ENCODE results near the gene KCNJ9. TPM values are rescaled to one million over a fixed set of nuclear protein-coding genes. Genes with fewer than 3 reads are reported as not detected.

The KCNJ9 gene
- polyA plus RNA-seq, 2 donors: not detected

GRCh38 chr1:160076295-160076694 lies 5.0 kb upstream of the KCNJ9 start:
- WGBS, 2 donors: 81 to 85% methylated on average over 3 of the region's 3 CpGs
- Histone ChIP-seq H3K9me3 (ENCODE audit: control insufficient read depth in 2 of 2, insufficient read depth in 1 of 2, low read depth in 1 of 2, low read length in 1 of 2) (no peaks in the 10 kb centered on the region), H3K4me3 (ENCODE audit: low read depth in 1 of 2, low read length in 2 of 2) (no peak overlapping the region), H3K27ac (ENCODE audit: low read depth in 2 of 2, low read length in 1 of 2) (no peak overlapping the region), H3K36me3 (ENCODE audit: control insufficient read depth in 2 of 2, insufficient read depth in 2 of 2, low read length in 1 of 2) (no peaks in the 10 kb centered on the region), H3K4me1 (ENCODE audit: control insufficient read depth in 2 of 2, insufficient read depth in 2 of 2, low read length in 1 of 2) (no peaks in the 10 kb centered on the region), H3K27me3 (ENCODE audit: control insufficient read depth in 1 of 2, insufficient read depth in 2 of 2, low read length in 2 of 2) (no peaks in the 10 kb centered on the region)

GRCh38 chr1:160077486-160077885 lies 3.9 kb upstream of the KCNJ9 start:
- no peak overlapping the region for H3K4me3 ChIP-seq (ENCODE audit: low read depth in 1 of 2, low read length in 2 of 2)

GRCh38 chr1:160078512-160079195 lies 2.7 kb upstream of the KCNJ9 start:
- Histone ChIP-seq H3K4me1 (ENCODE audit: control insufficient read depth in 2 of 2, insufficient read depth in 2 of 2, low read length in 1 of 2) (no peaks in the 10 kb centered on the region), H3K4me3 (ENCODE audit: low read depth in 1 of 2, low read length in 2 of 2) (no peak overlapping the region), H3K27ac (ENCODE audit: low read depth in 2 of 2, low read length in 1 of 2) (no peak overlapping the region), H3K36me3 (ENCODE audit: control insufficient read depth in 2 of 2, insufficient read depth in 2 of 2, low read length in 1 of 2) (no peaks in the 10 kb centered on the region), H3K9me3 (ENCODE audit: control insufficient read depth in 2 of 2, insufficient read depth in 1 of 2, low read depth in 1 of 2, low read length in 1 of 2) (no peaks in the 10 kb centered on the region), H3K27me3 (ENCODE audit: control insufficient read depth in 1 of 2, insufficient read depth in 2 of 2, low read length in 2 of 2) (peaks cover 0 to 2% of the 10 kb centered on the region in 2 donors)
- 19 to 24% methylated on average over 8 of the region's 8 CpGs for WGBS, 2 donors

More at GRCh38 chr1:160077486-160077885, 3.9 kb upstream of the KCNJ9 start:
- Histone ChIP-seq H3K9me3 (ENCODE audit: control insufficient read depth in 2 of 2, insufficient read depth in 1 of 2, low read depth in 1 of 2, low read length in 1 of 2) (no peaks in the 10 kb centered on the region), H3K4me1 (ENCODE audit: control insufficient read depth in 2 of 2, insufficient read depth in 2 of 2, low read length in 1 of 2) (no peaks in the 10 kb centered on the region), H3K27ac (ENCODE audit: low read depth in 2 of 2, low read length in 1 of 2) (no peak overlapping the region), H3K27me3 (ENCODE audit: control insufficient read depth in 1 of 2, insufficient read depth in 2 of 2, low read length in 2 of 2) (no peaks in the 10 kb centered on the region), H3K36me3 (ENCODE audit: control insufficient read depth in 2 of 2, insufficient read depth in 2 of 2, low read length in 1 of 2) (no peaks in the 10 kb centered on the region)

- WGBS, 2 donors: 67 to 72% methylated on average over 4 of the region's 4 CpGs
- H3K9me3 ChIP-seq (ENCODE audit: control insufficient read depth in 2 of 2, insufficient read depth in 1 of 2, low read depth in 1 of 2, low read length in 1 of 2): no peaks in the 10 kb centered on the region
- no peak overlapping the region for H3K4me3 ChIP-seq (ENCODE audit: low read depth in 1 of 2, low read length in 2 of 2)
- no peak overlapping the region for H3K27ac ChIP-seq (ENCODE audit: low read depth in 2 of 2, low read length in 1 of 2)
- peaks cover 0 to 4% of the 10 kb centered on the region in 2 donors for H3K4me1 ChIP-seq (ENCODE audit: control insufficient read depth in 2 of 2, insufficient read depth in 2 of 2, low read length in 1 of 2)
- H3K36me3 ChIP-seq (ENCODE audit: control insufficient read depth in 2 of 2, insufficient read depth in 2 of 2, low read length in 1 of 2): no peaks in the 10 kb centered on the region
- peaks cover 0 to 2% of the 10 kb centered on the region in 2 donors for H3K27me3 ChIP-seq (ENCODE audit: control insufficient read depth in 1 of 2, insufficient read depth in 2 of 2, low read length in 2 of 2)
Observed at GRCh38 chr1:160079448-160079847, 1.9 kb upstream of the KCNJ9 start.

GRCh38 chr1:160080381-160081100 lies 797 bp upstream of the KCNJ9 start:
- H3K36me3 ChIP-seq (ENCODE audit: control insufficient read depth in 2 of 2, insufficient read depth in 2 of 2, low read length in 1 of 2): no peaks in the 10 kb centered on the region
- no peak overlapping the region for H3K4me3 ChIP-seq (ENCODE audit: low read depth in 1 of 2, low read length in 2 of 2)
- peaks cover 0 to 6% of the 10 kb centered on the region in 2 donors for H3K4me1 ChIP-seq (ENCODE audit: control insufficient read depth in 2 of 2, insufficient read depth in 2 of 2, low read length in 1 of 2)
- peaks cover 0 to 2% of the 10 kb centered on the region in 2 donors for H3K27me3 ChIP-seq (ENCODE audit: control insufficient read depth in 1 of 2, insufficient read depth in 2 of 2, low read length in 2 of 2)
- no peak overlapping the region for H3K27ac ChIP-seq (ENCODE audit: low read depth in 2 of 2, low read length in 1 of 2)
- no peaks in the 10 kb centered on the region for H3K9me3 ChIP-seq (ENCODE audit: control insufficient read depth in 2 of 2, insufficient read depth in 1 of 2, low read depth in 1 of 2, low read length in 1 of 2)
- 49 to 50% methylated on average over 6 of the region's 6 CpGs for WGBS, 2 donors

GRCh38 chr1:160082487-160082886 lies 1.1 kb downstream of the KCNJ9 start:
- H3K4me1 ChIP-seq (ENCODE audit: control insufficient read depth in 2 of 2, insufficient read depth in 2 of 2, low read length in 1 of 2): peaks cover 0 to 6% of the 10 kb centered on the region in 2 donors
- no peak overlapping the region for H3K27ac ChIP-seq (ENCODE audit: low read depth in 2 of 2, low read length in 1 of 2)
- no peak overlapping the region for H3K4me3 ChIP-seq (ENCODE audit: low read depth in 1 of 2, low read length in 2 of 2)
- WGBS, 2 donors: 51 to 81% methylated on average over 2 of the region's 2 CpGs
- no peaks in the 10 kb centered on the region for H3K9me3 ChIP-seq (ENCODE audit: control insufficient read depth in 2 of 2, insufficient read depth in 1 of 2, low read depth in 1 of 2, low read length in 1 of 2)
- H3K36me3 ChIP-seq (ENCODE audit: control insufficient read depth in 2 of 2, insufficient read depth in 2 of 2, low read length in 1 of 2): no peaks in the 10 kb centered on the region
- peaks cover 0 to 2% of the 10 kb centered on the region in 2 donors for H3K27me3 ChIP-seq (ENCODE audit: control insufficient read depth in 1 of 2, insufficient read depth in 2 of 2, low read length in 2 of 2)

- 68 to 78% methylated on average over 3 of the region's 3 CpGs for WGBS, 2 donors
- H3K4me1 ChIP-seq (ENCODE audit: control insufficient read depth in 2 of 2, insufficient read depth in 2 of 2, low read length in 1 of 2): peaks cover 0 to 6% of the 10 kb centered on the region in 2 donors
- no peak overlapping the region for H3K27ac ChIP-seq (ENCODE audit: low read depth in 2 of 2, low read length in 1 of 2)
- H3K9me3 ChIP-seq (ENCODE audit: control insufficient read depth in 2 of 2, insufficient read depth in 1 of 2, low read depth in 1 of 2, low read length in 1 of 2): no peaks in the 10 kb centered on the region
- H3K36me3 ChIP-seq (ENCODE audit: control insufficient read depth in 2 of 2, insufficient read depth in 2 of 2, low read length in 1 of 2): no peaks in the 10 kb centered on the region
- peaks cover 0 to 2% of the 10 kb centered on the region in 2 donors for H3K27me3 ChIP-seq (ENCODE audit: control insufficient read depth in 1 of 2, insufficient read depth in 2 of 2, low read length in 2 of 2)
- H3K4me3 ChIP-seq (ENCODE audit: low read depth in 1 of 2, low read length in 2 of 2): no peak overlapping the region
Observed at GRCh38 chr1:160082926-160083325, 1.6 kb downstream of the KCNJ9 start.

GRCh38 chr1:160083968-160084770 lies 2.8 kb downstream of the KCNJ9 start:
- no peak overlapping the region for H3K27ac ChIP-seq (ENCODE audit: low read depth in 2 of 2, low read length in 1 of 2)
- 24 to 28% methylated on average over 91 to 96 of the region's 96 CpGs for WGBS, 2 donors
- peaks cover 0 to 6% of the 10 kb centered on the region in 2 donors for H3K4me1 ChIP-seq (ENCODE audit: control insufficient read depth in 2 of 2, insufficient read depth in 2 of 2, low read length in 1 of 2)
- no peaks in the 10 kb centered on the region for H3K36me3 ChIP-seq (ENCODE audit: control insufficient read depth in 2 of 2, insufficient read depth in 2 of 2, low read length in 1 of 2)
- H3K4me3 ChIP-seq (ENCODE audit: low read depth in 1 of 2, low read length in 2 of 2): peak overlapping the region; percentile 31 to 36
- H3K27me3 ChIP-seq (ENCODE audit: control insufficient read depth in 1 of 2, insufficient read depth in 2 of 2, low read length in 2 of 2): peaks cover 0 to 2% of the 10 kb centered on the region in 2 donors
- H3K9me3 ChIP-seq (ENCODE audit: control insufficient read depth in 2 of 2, insufficient read depth in 1 of 2, low read depth in 1 of 2, low read length in 1 of 2): no peaks in the 10 kb centered on the region

- Histone ChIP-seq H3K4me1 (ENCODE audit: control insufficient read depth in 2 of 2, insufficient read depth in 2 of 2, low read length in 1 of 2) (peaks cover 0 to 6% of the 10 kb centered on the region in 2 donors), H3K27me3 (ENCODE audit: control insufficient read depth in 1 of 2, insufficient read depth in 2 of 2, low read length in 2 of 2) (peaks cover 0 to 2% of the 10 kb centered on the region in 2 donors), H3K27ac (ENCODE audit: low read depth in 2 of 2, low read length in 1 of 2) (no peak overlapping the region), H3K4me3 (ENCODE audit: low read depth in 1 of 2, low read length in 2 of 2) (no peak overlapping the region), H3K36me3 (ENCODE audit: control insufficient read depth in 2 of 2, insufficient read depth in 2 of 2, low read length in 1 of 2) (no peaks in the 10 kb centered on the region), H3K9me3 (ENCODE audit: control insufficient read depth in 2 of 2, insufficient read depth in 1 of 2, low read depth in 1 of 2, low read length in 1 of 2) (no peaks in the 10 kb centered on the region)
- WGBS, 2 donors: 81 to 86% methylated on average over 30 of the region's 30 CpGs
Observed at GRCh38 chr1:160084771-160085321, 3.5 kb downstream of the KCNJ9 start.
